Transverse colon (tissue), 3 donors: ENCODE data around the gene HIGD2A.

ENCODE experiments used
- EP300 ChIP-seq: sonication (generic); formaldehyde crosslinking; IDR thresholded peaks from one replicate; pipeline ENCODE4 v1.6.1; 2017; ENCODE audit warnings: antibody characterized with exemption, low read depth
- POLR2AphosphoS5 ChIP-seq, 3 donors: sonication (generic); formaldehyde crosslinking; IDR thresholded peaks; one replicate each; pipeline ENCODE4 v1.6.1; 2016; ENCODE audit warnings: antibody characterized with exemption in 3 of 3

DNA sequence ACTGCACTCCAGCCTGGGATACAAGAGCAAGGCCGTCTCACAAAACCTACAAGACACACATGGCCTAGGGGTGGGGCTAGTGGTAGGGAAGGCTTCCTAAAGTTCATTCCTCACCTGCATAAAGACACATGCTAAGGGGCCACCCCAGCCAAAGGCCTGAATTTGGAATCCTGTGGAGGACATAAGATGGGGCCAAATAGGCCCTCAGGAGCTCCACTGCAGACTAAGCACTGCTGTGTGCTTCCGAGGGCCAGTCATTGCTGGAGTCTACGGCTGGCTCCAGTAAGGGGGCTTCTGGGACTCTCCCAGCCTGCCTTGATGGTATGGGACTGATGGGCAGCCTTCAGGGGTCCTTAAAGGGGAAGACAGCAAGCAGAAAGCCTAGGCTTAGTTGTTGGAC is 5.8 kb upstream of the HIGD2A start:
- no peak for TF ChIP-seq POLR2AphosphoS5 (IDR thresholded peaks at IDR 0.05)
- TF ChIP-seq EP300, result no peak
